GM19324 (cell line): ENCODE data around the gene LAP3.
"Not testable (repeated sequence)": the region's sequence is repeated elsewhere in the genome, so short reads cannot be mapped to it uniquely, and the experiment has no call there.

ENCODE experiments used
- ATAC-seq: cut with Tn5 transposase; IDR thresholded peaks from one replicate; pipeline ENCODE4 v1.9.1; 2021; ENCODE audit warnings: mild to moderate bottlenecking, moderate library complexity; ENCODE audit not compliant: unreplicated experiment, low FRiP score

Gene LAP3

GRCh38 chr4:17561195-17561909, 15.6 kb upstream of the LAP3 start:
- ATAC-seq: no peak

- ATAC-seq: no peak
These were observed 14.8 kb upstream of the LAP3 start for GRCh38 chr4:17562157-17562556.

GRCh38 chr4:17565846-17566245, 11.2 kb upstream of the LAP3 start:
- ATAC-seq: no peak

GRCh38 chr4:17567271-17567670, 9.7 kb upstream of the LAP3 start:
- no peak for ATAC-seq

- no peak for ATAC-seq
These were observed 2.8 kb upstream of the LAP3 start for GRCh38 chr4:17574206-17574605.

- ATAC-seq: not testable (repeated sequence)
These were observed 1.8 kb upstream of the LAP3 start for GRCh38 chr4:17575177-17575576.

GRCh38 chr4:17577665-17578481, 875 bp downstream of the LAP3 start:
- peak; percentile 9 for ATAC-seq

- ATAC-seq: peak; percentile 19
These were observed 1.5 kb downstream of the LAP3 start for GRCh38 chr4:17578482-17578891.

- ATAC-seq: no peak
These were observed 4.0 kb downstream of the LAP3 start for GRCh38 chr4:17580969-17581368.

GRCh38 chr4:17583276-17583675, 6.3 kb downstream of the LAP3 start:
- no peak for ATAC-seq

- no peak for ATAC-seq
These were observed 6.9 kb downstream of the LAP3 start for GRCh38 chr4:17583941-17584340.

- ATAC-seq: no peak
These were observed 7.7 kb downstream of the LAP3 start for GRCh38 chr4:17584521-17585213.

GRCh38 chr4:17587094-17587822, 10.3 kb downstream of the LAP3 start:
- no peak for ATAC-seq

GRCh38 chr4:17589355-17589754, 12.4 kb downstream of the LAP3 start:
- ATAC-seq: no peak

GRCh38 chr4:17595471-17596005, 18.5 kb downstream of the LAP3 start:
- ATAC-seq: peak; percentile 92

- no peak for ATAC-seq
These were observed 20.5 kb downstream of the LAP3 start for GRCh38 chr4:17597517-17597916.

GRCh38 chr4:17599826-17600225, 22.8 kb downstream of the LAP3 start:
- no peak for ATAC-seq

- ATAC-seq: no peak
These were observed 28.2 kb downstream of the LAP3 start for GRCh38 chr4:17605236-17605635.

- ATAC-seq: peak; percentile 67
These were observed 36.9 kb downstream of the LAP3 start for GRCh38 chr4:17613761-17614415.
